HG03139 (cell line): ENCODE data around the gene SOX30.

Source experiments
- ATAC-seq: cut with Tn5 transposase; IDR thresholded peaks from one replicate; pipeline ENCODE4 v1.9.1; 2021; ENCODE audit not compliant: unreplicated experiment

The SOX30 gene

DNA sequence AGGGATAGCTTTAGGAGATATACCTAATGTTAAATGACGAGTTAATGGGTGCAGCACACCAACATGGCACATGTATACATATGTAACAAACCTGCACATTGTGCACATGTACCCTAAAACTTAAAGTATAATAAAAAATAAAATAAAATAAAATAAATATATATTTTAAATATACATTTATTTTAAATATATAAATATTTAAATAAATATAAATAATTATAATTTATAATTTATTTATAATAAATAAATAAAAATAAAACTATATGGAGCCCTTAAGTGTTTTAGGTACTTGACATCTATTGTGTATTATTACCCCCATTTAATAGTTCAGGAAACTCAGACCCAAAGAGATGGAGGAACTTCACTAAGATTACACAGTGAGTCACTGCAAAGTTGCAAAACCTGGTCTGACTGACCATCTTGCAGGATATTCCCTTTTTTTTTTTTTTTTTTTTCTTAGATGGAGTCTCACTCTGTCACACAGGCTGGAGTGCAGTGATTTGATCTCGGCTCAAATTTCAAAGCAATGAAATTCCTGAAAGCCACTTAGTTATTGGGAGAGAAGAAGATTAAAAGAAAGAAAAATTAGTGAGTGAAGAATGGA, 13.3 kb upstream of the SOX30 start:
- no peak for ATAC-seq

- no peak for ATAC-seq
These were observed 7.8 kb upstream of the SOX30 start for GRCh38 chr5:157659868-157660660.

DNA sequence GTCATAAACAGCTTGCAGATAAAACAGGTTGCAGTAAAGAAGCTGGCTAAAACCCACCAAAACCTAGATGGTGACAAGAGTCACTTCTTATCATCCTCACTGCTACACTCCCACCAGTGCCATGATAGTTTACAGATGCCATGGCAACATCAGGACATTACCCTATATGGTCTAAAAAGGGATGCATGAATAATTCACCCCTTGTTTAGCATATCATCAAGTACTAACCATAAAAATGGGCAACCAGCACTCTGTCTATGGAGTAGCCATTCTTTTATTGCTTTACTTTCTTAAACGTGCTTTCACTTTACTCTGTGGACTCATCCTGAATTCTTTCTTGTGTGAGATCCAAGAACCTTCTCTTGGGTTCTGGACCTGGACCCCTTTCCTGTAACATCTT, 6.7 kb upstream of the SOX30 start:
- ATAC-seq: no peak

DNA sequence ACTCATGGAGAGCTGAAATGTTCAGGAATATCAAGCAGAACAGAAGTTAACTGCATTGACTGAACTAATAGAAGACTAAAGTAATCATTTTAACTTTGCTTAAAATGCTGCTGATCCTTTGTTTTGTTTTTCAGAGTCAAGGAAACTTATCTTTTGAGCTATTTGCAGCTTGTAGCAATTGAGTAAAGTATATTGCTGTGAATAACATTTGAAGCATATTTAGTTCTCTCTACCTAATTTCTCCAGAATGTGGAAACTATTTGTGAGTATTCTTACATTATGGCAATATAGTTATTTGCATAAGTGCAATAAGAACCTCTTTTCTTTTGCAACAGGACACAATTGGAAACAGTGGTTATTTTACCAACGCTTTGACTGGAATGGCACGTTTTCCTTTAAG, 5.3 kb upstream of the SOX30 start:
- ATAC-seq: no peak

DNA sequence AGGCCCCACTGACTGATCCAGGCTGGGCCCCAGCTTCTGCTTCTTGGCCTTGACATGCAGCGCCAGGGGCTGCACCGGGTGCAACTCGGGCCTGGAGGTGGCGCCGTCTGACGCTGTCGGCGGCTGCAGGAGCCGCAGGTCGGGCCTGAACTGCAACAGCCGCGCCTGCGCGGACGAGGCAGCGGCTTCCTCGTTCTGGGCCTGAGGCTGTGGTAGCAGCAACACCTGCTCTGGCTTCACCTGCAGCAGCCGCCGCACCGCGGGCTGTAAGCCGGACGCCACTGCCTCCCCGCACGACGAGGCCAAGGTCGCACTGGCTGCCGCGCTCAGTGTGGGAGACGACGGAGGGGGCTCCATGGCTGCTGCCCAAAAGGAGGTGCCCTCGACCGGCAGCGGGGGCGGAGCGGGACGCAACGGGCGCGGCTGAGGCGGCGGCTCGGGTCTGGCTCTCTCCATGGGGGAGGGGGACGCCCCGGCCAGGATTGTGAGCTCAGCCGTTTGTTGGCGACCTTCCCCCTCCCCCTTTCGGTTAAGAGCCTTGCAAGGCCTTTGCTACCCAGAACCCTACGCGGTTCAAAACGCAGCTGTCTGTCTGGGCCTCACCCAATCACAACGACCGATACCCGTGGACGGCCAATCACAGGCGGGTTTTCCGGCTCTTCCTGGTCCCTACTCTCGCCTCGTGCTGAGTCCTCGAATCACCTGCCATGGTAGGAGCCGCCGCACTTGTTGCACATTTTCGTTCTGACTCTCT, 438 bp downstream of the SOX30 start:
- no peak for ATAC-seq

DNA sequence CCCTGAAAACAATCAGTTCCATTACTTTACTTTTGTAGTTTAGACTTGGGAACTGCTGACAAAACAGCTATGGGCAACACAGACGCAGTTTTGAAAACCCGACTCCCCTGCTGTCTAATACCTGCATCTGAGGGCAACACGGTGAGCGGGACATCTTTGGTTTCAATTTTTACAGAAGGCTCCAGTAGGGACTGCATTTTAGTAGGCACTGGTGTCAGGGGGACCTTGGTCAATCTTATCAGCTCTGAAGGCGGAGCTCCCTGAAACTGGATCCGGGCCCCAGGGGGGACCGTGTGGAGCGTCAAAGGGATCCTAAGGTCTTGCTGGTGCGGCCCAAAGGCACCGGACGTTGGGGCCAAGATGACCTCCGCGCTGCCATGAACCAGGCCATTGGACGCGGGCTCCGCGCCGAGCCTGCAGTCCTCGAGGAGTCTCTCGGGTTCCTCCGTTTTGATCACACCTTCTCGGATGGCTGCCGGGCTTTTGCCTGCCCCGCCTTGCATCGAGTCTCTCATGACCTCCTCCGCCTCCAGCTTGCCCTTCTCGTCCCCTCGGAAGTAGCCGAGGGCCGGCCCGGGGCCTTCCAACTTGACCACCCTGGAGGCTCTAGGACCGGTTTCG, 1.1 kb downstream of the SOX30 start:
- no peak for ATAC-seq

- ATAC-seq: no peak
These were observed 3.1 kb downstream of the SOX30 start for GRCh38 chr5:157649101-157649500.

DNA sequence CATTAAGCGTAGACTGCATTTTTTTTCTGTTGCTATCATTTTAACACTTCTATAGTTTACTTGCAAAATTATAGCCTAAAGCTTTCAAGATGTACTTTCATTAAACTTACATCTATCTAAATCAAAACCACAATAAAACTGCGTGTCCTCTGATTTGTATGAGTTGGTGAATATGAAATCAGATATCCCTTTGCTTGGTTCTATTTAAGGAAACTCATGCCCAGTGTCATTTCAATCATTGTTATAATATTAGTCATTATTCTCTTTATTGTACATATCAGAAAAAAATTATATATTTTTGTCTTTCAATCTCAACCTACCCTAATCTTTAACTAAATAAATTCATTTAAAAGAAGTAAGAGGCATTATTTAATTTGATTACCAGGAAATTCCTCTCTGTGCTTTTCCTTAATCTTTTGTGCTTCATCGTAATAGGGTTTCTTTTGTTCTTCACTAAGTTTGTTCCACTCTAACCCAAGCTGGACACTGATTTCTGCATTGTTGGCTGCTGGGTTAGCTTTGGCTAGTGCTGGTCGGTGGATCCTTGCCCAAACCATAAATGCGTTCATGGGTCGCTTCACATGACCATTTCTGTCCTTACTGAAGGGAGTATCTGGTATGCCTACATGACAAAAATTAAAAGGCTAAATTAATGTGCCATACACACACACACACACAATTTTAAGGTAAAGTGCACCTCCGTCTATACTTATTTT, 3.8 kb downstream of the SOX30 start:
- no peak for ATAC-seq

DNA sequence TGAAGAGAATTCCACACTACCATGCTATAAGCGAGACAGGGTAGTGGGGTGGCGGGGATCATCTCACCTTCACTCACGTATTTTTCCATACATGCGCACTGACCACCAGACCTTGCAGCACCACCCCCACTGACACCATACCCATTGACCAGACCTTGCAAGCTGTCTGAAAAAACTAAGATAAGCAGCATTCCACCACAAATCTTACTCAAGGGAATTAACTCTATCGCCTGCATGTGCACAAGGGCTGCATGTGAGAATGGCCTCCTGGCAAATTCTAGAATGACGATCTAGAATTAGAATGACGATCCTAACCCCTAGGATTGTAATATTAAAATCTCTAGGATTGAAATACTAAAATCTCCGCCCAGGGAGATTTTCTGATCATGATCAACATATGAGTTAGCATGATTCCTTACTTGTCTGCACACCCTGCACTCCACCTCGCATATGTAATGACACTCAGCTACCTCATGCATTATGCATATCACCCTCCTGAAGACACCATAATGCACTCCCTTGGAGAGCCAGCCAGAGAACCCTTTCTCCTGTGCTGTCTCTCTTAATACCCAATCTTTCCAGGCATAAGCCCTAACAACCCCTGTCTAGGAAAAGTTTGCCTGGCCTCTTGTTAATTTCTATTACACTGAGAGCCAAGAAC, 11.7 kb downstream of the SOX30 start:
- ATAC-seq: no peak

DNA sequence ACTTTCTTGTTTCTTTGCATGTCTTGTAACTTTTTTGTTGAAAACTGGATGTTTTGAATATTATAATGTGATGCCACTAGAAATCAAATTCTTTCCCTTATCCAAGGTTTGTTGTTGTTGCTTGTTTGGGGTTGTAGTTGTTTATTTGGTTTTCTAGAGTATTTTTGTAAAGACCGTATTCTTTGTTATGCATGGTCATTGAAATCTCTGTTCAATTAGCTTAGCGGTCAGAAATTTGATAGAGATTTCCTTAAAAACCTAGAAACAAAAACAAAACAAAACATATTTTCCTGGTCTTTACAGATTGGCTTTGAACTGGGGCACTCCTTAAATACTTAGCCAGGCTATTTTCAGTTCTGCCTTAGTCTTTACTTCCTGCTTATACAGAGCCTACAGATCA, 21.9 kb downstream of the SOX30 start:
- no peak for ATAC-seq

GRCh38 chr5:157626831-157627230, 25.4 kb downstream of the SOX30 start:
- no peak for ATAC-seq

GRCh38 chr5:157624144-157624543, 28.1 kb downstream of the SOX30 start:
- ATAC-seq: no peak

GRCh38 chr5:157620776-157621175, 31.5 kb downstream of the SOX30 start:
- ATAC-seq: no peak

GRCh38 chr5:157618191-157618765, 34.0 kb downstream of the SOX30 start:
- no peak for ATAC-seq

DNA sequence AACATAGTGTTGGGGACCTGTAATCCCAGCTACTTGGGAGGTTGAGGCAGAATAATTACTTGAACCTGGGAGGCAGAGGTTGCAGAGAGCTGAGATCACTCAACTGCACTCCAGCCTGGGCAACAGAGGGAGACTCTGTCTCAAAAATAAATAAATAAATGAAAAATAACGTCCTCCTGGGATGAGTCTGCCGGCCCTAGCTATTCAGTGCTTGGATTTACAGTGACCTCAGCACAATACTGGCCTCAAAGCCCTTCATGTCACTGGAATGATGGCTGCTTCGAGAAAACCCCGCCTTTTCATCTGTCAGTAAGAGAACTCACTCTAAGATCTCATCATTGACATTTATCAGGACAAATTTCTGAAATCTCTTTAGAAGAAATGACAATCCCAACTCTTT, 35.5 kb downstream of the SOX30 start:
- no peak for ATAC-seq

DNA sequence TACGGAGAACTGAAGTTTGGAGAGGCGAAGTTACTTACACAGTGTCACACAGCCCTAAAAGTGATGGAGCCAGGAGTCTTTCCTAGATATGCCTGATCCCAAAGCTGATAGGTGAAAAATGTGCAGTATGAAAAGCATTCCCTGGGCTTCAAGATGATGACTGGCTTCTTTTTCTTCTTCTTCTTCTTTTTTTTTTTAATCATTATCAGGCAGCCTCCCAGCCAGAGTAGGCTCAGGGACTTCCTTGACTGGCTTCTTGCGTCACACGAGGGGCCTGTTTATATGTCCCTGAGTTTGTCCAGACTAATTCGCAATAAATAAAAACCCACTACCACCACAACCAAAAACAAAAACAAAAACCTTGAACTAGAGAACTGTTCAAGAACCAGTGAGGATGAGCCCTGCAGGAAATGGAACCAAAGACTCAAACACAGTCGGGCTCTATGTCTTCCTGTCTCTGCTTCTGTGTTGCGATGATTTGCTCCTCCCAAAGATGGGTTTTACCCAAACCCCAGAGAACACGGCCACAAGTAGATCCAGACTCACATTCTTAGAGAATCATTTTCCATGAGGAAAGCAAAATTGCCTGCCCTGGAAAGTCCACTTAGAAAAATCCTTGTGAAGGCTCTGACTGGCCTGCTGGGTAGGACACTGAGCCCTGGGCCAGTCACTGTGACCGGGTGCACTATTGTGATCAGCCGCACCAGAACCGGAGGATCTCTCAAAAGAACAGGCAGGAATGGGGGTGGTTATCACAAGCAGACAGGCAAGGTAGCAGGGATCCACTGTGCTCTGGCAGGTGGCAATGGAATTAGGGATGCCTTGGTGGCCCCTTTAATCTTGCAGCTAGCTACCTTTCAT, 38.6 kb downstream of the SOX30 start:
- no peak for ATAC-seq

DNA sequence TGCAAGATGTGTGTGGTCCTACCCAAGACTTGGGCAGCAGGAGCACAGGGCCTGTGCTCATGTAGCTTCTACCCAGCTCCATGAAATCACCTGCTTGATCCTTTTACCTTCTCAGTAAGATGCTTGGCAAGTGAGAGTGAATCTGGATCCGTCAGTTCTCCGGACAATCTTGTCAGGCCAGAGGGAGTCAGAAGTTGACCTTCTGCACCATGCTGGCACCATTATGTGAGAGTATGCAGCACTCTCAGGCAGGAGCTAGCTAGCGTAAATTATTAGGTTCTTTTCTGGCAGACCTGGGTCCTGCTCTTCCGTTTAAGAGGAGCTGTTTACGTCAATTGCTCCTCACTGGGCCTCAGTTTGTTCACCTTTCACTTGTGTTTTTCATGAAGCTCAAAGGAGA, 39.7 kb downstream of the SOX30 start:
- ATAC-seq: no peak

GRCh38 chr5:157611571-157612476, 40.4 kb downstream of the SOX30 start:
- no peak for ATAC-seq
